ENCODE measurements around the gene FAM229B.
"Not testable (repeated sequence)": the region's sequence is repeated elsewhere in the genome, so short reads cannot be mapped to it uniquely, and the experiment has no call there.

Gene FAM229B

GRCh38 chr6:112062966-112063365 is 24.4 kb upstream of the FAM229B start:
- DNase-seq (ENCODE audit: low spot score), result no peak

- DNase-seq (ENCODE audit: low spot score), result no peak
Measured at GRCh38 chr6:112065426-112065986, 21.9 kb upstream of the FAM229B start.

DNA sequence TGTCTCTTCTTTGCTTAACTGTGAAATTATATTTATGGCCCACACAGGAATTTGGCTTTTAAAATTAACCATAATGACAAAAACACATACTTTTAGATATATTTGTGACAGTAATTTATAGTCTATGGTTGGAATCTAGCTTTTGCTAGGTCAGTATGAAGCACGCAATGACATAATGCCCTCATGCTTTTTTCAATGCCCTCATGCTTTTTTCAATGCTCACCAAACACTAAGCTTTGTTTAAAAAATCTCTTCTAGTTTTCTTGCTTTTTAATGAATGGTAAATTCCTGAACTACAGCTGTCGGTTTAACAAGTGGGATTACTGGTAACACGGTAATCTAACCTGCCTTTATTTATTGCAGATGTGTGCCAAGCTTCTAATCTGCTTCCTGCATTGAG is 20.8 kb upstream of the FAM229B start:
- DNase-seq (ENCODE audit: low spot score), result no peak

DNA sequence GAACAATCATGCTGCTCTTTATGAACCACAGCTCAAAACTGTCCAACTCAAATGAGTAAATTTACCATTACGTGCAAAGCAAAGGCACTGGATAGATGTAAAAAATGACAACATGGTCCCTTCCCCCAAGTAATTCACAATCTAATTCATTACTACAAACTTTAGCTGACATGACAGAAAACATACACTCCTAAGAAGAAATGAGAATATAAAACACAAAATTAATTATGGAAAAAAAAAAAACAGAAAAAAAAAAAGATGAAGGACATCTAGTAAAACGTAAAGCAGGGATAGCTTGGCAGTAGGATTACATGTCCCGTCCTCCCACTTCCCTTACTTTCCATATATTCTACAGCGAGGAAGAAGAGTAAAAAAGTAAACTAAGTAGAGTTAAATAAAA is 5.8 kb upstream of the FAM229B start:
- DNase-seq (ENCODE audit: low spot score), result peak; percentile 22

GRCh38 chr6:112085286-112086065 is 1.9 kb upstream of the FAM229B start:
- no peak for DNase-seq (ENCODE audit: low spot score)

GRCh38 chr6:112086744-112087135 is 651 bp upstream of the FAM229B start:
- peak; percentile 27 for DNase-seq (ENCODE audit: low spot score)

GRCh38 chr6:112087916-112088315 is 525 bp downstream of the FAM229B start:
- DNase-seq (ENCODE audit: low spot score), result no peak

DNA sequence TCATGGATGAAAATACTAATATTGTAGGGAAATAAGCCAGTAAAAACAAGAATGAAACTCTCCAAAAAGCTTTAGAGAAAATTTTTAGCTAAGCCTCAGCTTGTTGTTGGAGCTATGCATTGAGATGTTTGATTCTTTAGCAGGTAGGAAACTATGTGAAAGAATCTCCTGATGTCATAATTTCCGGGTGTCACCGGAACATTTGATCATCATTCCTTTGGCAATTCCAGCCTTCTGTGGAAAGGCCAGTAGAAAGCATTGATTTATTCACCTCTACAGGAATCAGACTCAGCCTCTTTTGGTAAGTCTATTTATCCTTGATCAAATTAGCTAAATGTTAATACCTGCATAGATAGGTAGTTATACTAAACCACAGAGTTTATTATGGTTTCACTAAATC is 9.5 kb downstream of the FAM229B start:
- DNase-seq (ENCODE audit: low spot score), result no peak

- DNase-seq (ENCODE audit: low spot score), result no peak
Measured at GRCh38 chr6:112100561-112100960, 13.2 kb downstream of the FAM229B start.

DNA sequence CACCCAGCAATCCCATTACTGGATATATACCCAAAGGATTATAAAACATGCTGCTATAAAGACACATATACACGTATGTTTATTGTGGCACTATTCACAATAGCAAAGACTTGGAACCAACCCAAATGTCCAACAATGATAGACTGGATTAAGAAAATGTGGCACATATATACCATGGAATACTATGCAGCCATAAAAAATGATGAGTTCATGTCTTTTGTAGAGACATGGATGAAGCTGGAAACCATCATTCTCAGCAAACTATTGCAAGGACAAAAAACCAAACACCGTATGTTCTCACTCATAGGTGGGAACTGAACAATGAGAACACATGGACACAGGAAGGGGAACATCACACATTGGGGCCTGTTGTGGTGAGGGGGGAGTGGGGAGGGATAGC is 18.6 kb downstream of the FAM229B start:
- DNase-seq (ENCODE audit: low spot score), result not testable (repeated sequence)

DNA sequence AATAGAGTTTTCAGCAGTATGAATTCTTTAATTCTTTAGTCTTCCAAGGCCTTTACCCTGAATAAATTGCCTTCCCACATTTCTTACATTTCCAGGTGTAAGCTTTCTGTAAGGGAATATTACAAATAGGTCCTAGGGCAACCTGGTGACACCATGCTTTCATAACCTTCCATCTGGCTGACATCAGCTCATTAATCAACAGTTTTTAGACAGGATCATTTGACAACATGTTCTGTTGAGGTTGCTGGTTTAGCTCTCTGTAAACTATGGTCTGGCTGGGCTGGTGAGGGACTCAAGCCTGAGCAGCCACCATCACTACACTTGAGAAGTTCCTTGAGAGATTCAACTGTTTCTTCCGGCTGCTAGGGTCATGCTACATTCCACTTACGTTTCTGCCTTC is 19.2 kb downstream of the FAM229B start:
- DNase-seq (ENCODE audit: low spot score), result no peak

DNA sequence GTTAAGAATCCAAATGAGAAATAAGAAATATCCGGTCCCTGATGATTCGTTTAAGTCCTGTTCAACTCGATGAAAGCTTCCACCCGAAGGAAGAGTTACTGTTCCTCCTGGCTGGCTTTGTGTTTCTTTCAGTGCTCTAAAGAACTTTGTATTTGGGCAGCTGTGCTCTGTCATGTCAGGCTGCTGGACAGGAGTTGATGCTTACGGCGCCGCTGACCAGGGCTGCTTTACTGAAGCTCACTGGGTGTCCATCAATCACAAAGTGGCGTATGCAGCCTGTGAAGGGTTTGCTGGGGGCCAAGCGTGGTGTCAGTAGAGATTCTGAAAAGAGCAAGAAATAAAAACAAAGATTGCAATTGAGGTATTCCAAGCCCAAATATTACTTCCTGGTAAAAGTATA is 21.9 kb downstream of the FAM229B start:
- DNase-seq (ENCODE audit: low spot score), result peak; percentile 21

GRCh38 chr6:112113431-112113830 is 26.0 kb downstream of the FAM229B start:
- no peak for DNase-seq (ENCODE audit: low spot score)

GRCh38 chr6:112113918-112114317 is 26.5 kb downstream of the FAM229B start:
- DNase-seq (ENCODE audit: low spot score), result no peak

DNA sequence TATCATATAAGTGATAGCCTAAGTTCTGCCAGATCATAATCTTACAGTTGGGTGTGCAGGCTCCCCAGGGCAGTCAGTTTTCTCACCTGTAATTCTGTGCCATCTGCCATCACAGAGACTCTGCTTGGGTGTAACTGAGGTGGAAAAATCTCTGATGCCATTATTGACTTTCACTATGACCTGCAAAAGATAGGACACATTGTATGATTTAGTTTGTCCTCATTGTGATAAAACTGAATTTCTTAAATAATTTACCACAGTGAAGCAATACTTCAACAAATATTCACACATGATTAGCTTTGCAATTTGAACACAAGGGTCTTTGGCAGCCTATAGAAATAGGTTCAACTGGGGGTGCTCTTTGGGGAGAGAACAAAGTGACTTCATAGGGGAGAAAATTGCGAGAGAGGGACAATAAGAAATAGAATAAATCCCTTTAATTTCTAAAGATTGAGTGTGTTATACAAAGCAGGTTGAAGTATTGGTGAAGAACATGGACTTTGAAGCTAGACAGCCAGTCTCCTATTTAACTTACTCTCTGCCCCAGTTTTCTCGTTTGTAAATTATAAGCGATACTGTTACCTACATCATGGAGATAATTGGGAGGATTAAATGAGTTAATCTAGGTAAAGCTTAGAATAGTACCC is 27.3 kb downstream of the FAM229B start:
- DNase-seq (ENCODE audit: low spot score), result no peak

- no peak for DNase-seq (ENCODE audit: low spot score)
Measured at GRCh38 chr6:112116221-112116620, 28.8 kb downstream of the FAM229B start.

- DNase-seq (ENCODE audit: low spot score), result no peak
Measured at GRCh38 chr6:112117554-112117953, 30.2 kb downstream of the FAM229B start.

- no peak for DNase-seq (ENCODE audit: low spot score)
Measured at GRCh38 chr6:112118034-112118433, 30.6 kb downstream of the FAM229B start.

GRCh38 chr6:112122756-112123155 is 35.4 kb downstream of the FAM229B start:
- no peak for DNase-seq (ENCODE audit: low spot score)

DNA sequence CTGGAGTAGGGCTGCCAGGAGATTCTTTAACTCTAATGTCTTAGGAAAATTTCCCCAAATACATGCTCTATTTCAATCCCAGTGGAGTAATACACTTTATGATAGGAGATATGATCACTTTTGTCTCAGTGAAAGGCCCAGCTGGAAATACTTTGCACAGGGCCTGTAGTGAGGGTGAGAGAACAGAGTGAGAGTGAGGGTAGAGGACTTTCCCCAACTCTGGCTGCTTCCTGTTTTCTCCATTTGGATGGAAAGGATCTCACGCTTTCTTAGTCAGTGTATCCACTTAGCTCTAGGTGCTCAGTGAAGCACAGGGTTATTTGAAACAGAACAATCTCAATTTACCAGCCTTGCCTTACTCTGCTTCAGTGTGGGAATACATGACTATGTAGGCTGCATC is 36.6 kb downstream of the FAM229B start:
- no peak for DNase-seq (ENCODE audit: low spot score)

DNA sequence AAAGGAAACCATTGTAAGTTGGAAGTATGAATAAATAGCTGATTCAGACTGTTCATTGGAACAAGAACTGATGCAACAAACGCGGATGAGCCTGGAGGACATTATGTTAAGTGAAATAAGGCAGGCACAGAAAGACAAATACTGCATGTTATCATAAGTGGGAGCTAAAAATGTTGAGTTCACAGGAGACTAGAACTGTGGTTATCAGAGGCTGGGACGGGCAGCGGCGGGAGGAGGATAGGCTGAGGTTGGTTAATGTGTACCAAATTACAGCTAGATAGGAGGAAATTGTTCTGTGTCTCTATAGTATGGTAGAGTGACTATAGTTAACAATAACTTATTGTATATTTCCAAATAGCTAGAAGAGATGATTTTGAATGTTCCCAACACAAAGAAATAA is 40.8 kb downstream of the FAM229B start:
- no peak for DNase-seq (ENCODE audit: low spot score)

GRCh38 chr6:112130878-112131277 is 43.5 kb downstream of the FAM229B start:
- DNase-seq (ENCODE audit: low spot score), result no peak

GRCh38 chr6:112139052-112139451 is 51.7 kb downstream of the FAM229B start:
- no peak for DNase-seq (ENCODE audit: low spot score)

Data from SK-N-DZ (cell line).